Eye (tissue), 1 donor: ENCODE measurements around the gene OASL.

Experiments
- DNase-seq: peaks from one replicate; pipeline ENCODE4 v3.0.0-alpha.2; 2015

Gene OASL

GRCh38 chr12:121010860-121011259, 28.2 kb downstream of the OASL start:
- no peak for DNase-seq

GRCh38 chr12:121009741-121010140, 29.3 kb downstream of the OASL start:
- DNase-seq, result peak; percentile 53

GRCh38 chr12:121008347-121009098, 30.5 kb downstream of the OASL start:
- DNase-seq, result no peak

GRCh38 chr12:121005346-121005815, 33.7 kb downstream of the OASL start:
- peak; percentile 48 for DNase-seq

- no peak for DNase-seq
These were observed 34.7 kb downstream of the OASL start for GRCh38 chr12:121004253-121004815.

- DNase-seq, result no peak
These were observed 35.4 kb downstream of the OASL start for GRCh38 chr12:121003650-121004049.

- no peak for DNase-seq
These were observed 37.1 kb downstream of the OASL start for GRCh38 chr12:121001841-121002483.

GRCh38 chr12:121001060-121001459, 38.0 kb downstream of the OASL start:
- no peak for DNase-seq

GRCh38 chr12:121000530-121000929, 38.5 kb downstream of the OASL start:
- DNase-seq, result no peak

- DNase-seq, result peak; percentile 10
These were observed 39.6 kb downstream of the OASL start for GRCh38 chr12:120999191-121000120.

- no peak for DNase-seq
These were observed 40.6 kb downstream of the OASL start for GRCh38 chr12:120998435-120998834.

GRCh38 chr12:120997448-120997847, 41.6 kb downstream of the OASL start:
- DNase-seq, result no peak

- no peak for DNase-seq
These were observed 42.8 kb downstream of the OASL start for GRCh38 chr12:120996133-120996746.

- no peak for DNase-seq
These were observed 44.3 kb downstream of the OASL start for GRCh38 chr12:120994589-120995337.

GRCh38 chr12:120994059-120994458, 45.0 kb downstream of the OASL start:
- DNase-seq, result no peak

GRCh38 chr12:120993496-120993895, 45.5 kb downstream of the OASL start:
- no peak for DNase-seq

- DNase-seq, result no peak
These were observed 46.1 kb downstream of the OASL start for GRCh38 chr12:120992989-120993388.

GRCh38 chr12:120991965-120992364, 47.1 kb downstream of the OASL start:
- DNase-seq, result no peak

GRCh38 chr12:120990487-120991055, 48.5 kb downstream of the OASL start:
- no peak for DNase-seq

GRCh38 chr12:120989687-120990086, 49.4 kb downstream of the OASL start:
- no peak for DNase-seq

- no peak for DNase-seq
These were observed 50.4 kb downstream of the OASL start for GRCh38 chr12:120988658-120989057.
